Measurements from ENCODE around the gene GOLM1. TPM values are rescaled to one million over a fixed set of nuclear protein-coding genes. Genes with fewer than 3 reads are reported as not detected.

The GOLM1 gene
- total RNA-seq, 4 donors from 2014 or later, result 1.8 to 2.6 (median 2.3) TPM

DNA sequence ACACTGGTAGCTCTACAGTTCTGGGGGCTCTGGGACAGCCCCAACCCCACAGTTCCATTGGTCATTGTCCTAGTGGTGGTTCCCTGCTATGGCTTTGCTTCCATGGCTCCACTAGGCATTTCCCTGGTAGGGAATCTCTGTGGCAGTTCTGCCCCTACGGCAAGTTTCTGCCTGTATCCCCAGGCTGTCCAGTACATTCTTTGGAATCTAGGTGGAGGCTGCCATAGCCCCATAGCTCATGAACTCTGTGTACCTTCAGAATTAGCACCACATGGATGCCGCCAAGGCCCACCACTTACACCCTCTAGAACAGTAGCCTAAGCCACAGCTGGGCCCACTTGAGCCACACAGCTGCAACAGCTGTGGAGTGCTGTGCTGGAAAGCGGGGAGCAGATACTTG is 3.3 kb upstream of the GOLM1 start:
- Histone ChIP-seq H3K36me3 (no peaks in the 10 kb centered on the region), H3K27me3 (no peaks in the 10 kb centered on the region), H3K4me1 (peaks cover 3 to 7% of the 10 kb centered on the region in 2 donors), H3K9me3 (no peaks in the 10 kb centered on the region), H3K4me3 (no peak overlapping the region), H3K27ac (no peak overlapping the region)
- TF ChIP-seq POLR2A (IDR thresholded peaks at IDR 0.05), result no peak
- TF ChIP-seq, protein P1, sequence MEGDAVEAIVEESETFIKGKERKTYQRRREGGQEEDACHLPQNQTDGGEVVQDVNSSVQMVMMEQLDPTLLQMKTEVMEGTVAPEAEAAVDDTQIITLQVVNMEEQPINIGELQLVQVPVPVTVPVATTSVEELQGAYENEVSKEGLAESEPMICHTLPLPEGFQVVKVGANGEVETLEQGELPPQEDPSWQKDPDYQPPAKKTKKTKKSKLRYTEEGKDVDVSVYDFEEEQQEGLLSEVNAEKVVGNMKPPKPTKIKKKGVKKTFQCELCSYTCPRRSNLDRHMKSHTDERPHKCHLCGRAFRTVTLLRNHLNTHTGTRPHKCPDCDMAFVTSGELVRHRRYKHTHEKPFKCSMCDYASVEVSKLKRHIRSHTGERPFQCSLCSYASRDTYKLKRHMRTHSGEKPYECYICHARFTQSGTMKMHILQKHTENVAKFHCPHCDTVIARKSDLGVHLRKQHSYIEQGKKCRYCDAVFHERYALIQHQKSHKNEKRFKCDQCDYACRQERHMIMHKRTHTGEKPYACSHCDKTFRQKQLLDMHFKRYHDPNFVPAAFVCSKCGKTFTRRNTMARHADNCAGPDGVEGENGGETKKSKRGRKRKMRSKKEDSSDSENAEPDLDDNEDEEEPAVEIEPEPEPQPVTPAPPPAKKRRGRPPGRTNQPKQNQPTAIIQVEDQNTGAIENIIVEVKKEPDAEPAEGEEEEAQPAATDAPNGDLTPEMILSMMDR (IDR thresholded peaks at IDR 0.05 in 4 of 5, conservative IDR thresholded peaks at IDR 0.05 in 1 of 5), result no peak
- in situ Hi-C loops (cut with MboI; ENCODE audit: low sequenced_read_pairs in 4 of 4), result no loop called here
- ATAC-seq, result no peak
- no peak for DNase-seq
- intact Hi-C loops (cut with DNase I; ENCODE audit: low total_unique reads), result no loop called here

DNA sequence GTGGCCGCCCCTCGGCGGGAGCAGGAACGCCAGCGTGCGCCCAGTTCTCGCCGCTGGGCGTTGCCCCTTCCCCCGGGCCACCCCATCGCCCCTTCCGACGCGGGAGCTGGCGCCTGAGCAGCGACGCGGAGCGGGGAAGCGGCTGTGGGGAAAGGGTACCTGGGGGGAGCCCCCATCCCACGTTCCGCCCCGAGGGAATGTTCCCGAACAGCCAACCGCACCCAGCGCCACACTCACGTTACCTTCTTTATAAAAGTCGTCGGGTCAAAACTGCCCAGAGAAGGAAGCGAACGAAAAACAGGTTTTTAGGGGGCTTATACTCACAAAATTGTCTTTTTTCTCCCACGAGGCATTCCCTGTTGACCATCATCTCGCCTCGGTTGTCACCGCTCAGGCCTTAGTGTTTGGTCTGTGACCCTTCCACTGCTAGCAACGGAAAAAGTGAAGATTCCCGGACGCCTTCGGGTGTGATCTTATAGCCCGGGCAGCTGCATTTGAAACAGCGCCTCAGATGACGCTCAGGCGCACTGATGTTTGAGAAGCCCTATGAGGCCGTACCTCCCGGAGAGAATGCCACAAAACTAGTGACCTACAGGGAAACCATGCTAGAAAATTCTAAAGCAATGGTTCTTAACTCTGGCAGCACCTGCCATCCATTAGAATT is 475 bp upstream of the GOLM1 start:
- intact Hi-C loops (cut with DNase I; ENCODE audit: low total_unique reads) (no loop called here), in situ Hi-C loops (cut with MboI; ENCODE audit: low sequenced_read_pairs in 4 of 4) (no loop called here)
- DNase-seq (no peak), ATAC-seq (peak; percentile 42 to 50)
- no peaks in the 10 kb centered on the region for H3K36me3 ChIP-seq
- H3K4me1 ChIP-seq, result peaks cover 3 to 7% of the 10 kb centered on the region in 2 donors
- peaks cover 0 to 3% (median 0%) of the 10 kb centered on the region in 3 donors for H3K27me3 ChIP-seq
- no peaks in the 10 kb centered on the region for H3K9me3 ChIP-seq
- peak overlapping the region; percentile 52 to 57 (median 56) for H3K4me3 ChIP-seq
- TF ChIP-seq, protein P1 (IDR thresholded peaks at IDR 0.05 in 4 of 5, conservative IDR thresholded peaks at IDR 0.05 in 1 of 5), result no peak
- no peak for TF ChIP-seq POLR2A (IDR thresholded peaks at IDR 0.05)
- H3K27ac ChIP-seq, result peak overlapping the region; percentile 30 to 59 (median 42)

DNA sequence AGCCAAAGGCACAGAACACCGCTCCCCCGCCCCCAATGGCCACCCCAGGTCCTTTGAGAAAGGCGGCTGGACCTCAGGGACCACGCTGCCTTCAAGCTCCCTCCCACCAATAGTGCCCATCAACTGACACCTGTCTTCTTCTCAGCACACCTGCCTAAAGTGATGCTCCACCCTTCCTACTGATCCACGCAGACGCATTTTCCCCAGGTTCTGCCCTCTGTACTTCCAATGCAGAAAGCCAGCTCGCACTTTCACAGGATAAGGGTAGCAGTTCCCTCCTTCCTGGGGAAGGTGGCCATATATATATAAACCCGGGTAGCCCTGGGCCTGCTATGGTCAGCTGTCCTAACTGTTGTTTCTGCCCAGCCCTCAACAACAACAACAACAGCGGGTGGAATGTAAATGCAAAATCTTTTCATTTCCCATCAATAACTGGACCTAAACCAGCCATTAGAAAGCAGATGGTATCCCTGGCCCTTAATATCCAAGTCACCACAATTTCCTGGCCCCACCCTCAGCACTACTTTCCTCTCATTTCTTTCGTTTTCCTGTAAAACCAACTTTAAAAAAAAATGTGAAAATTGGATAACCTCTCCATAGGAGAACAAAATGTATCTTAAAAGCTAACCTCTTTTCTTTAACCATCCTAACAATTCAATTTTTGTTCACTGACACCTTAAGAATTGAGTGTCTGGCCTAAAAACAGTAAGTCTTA is 1.7 kb downstream of the GOLM1 start:
- H3K4me3 ChIP-seq, result no peak overlapping the region
- H3K9me3 ChIP-seq, result no peaks in the 10 kb centered on the region
- TF ChIP-seq, protein P1 (IDR thresholded peaks at IDR 0.05 in 4 of 5, conservative IDR thresholded peaks at IDR 0.05 in 1 of 5), result no peak
- TF ChIP-seq POLR2A (IDR thresholded peaks at IDR 0.05), result no peak
- ATAC-seq (no peak), DNase-seq (no peak)
- intact Hi-C loops (cut with DNase I; ENCODE audit: low total_unique reads) (no loop called here), in situ Hi-C loops (cut with MboI; ENCODE audit: low sequenced_read_pairs in 4 of 4) (no loop called here)
- H3K36me3 ChIP-seq, result no peaks in the 10 kb centered on the region
- H3K4me1 ChIP-seq, result peaks cover 3 to 7% of the 10 kb centered on the region in 2 donors
- no peak overlapping the region for H3K27ac ChIP-seq
- peaks cover 0 to 3% (median 0%) of the 10 kb centered on the region in 3 donors for H3K27me3 ChIP-seq

DNA sequence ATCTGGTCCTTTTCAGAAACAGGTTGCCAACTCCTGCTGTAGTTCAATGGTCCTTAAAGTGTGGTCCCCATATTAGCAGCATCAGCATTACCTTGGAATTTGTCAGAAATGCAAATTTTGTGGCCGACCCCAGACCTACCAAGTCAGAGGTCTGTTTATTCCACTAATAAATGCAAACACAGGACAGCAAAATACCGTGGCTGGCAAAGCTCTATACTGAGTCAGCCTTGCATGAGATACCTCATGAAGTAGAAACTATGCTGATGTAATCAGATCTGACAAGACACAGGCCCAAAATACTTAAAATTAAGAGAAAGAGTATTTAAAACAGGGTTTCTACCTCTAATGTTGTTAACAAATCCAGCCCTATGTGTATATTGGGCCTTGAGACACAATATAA is 3.0 kb downstream of the GOLM1 start:
- peaks cover 3 to 7% of the 10 kb centered on the region in 2 donors for H3K4me1 ChIP-seq
- H3K27me3 ChIP-seq, result peaks cover 0 to 3% (median 0%) of the 10 kb centered on the region in 3 donors
- intact Hi-C loops (cut with DNase I; ENCODE audit: low total_unique reads) (no loop called here), in situ Hi-C loops (cut with MboI; ENCODE audit: low sequenced_read_pairs in 4 of 4) (no loop called here)
- H3K36me3 ChIP-seq, result no peaks in the 10 kb centered on the region
- ATAC-seq (no peak), DNase-seq (no peak)
- H3K4me3 ChIP-seq, result no peak overlapping the region
- TF ChIP-seq, protein P1 (IDR thresholded peaks at IDR 0.05 in 4 of 5, conservative IDR thresholded peaks at IDR 0.05 in 1 of 5), result no peak
- TF ChIP-seq POLR2A (IDR thresholded peaks at IDR 0.05), result no peak
- H3K27ac ChIP-seq, result no peak overlapping the region
- H3K9me3 ChIP-seq, result no peaks in the 10 kb centered on the region
